HepG2 (cell line): ENCODE results near the gene RELL1. TPM values are rescaled to one million over a fixed set of nuclear protein-coding genes. Genes with fewer than 3 reads are reported as not detected.

Experiments
- ATF4 ChIP-seq, 2 experiments: fragments of 450-650 bp in 1 of 2; sonication (generic) in 1 of 2; formaldehyde crosslinking; IDR thresholded peaks; 2 replicates each; pipeline versions ENCODE4 v1.5.0 to v1.8.0; 2020 to 2022; ENCODE audit warnings: mild to moderate bottlenecking in 1 of 2, missing genetic modification reagents in 1 of 2
- CHD4 ChIP-seq: fragments of 200-600 bp; sonication (generic); IDR thresholded peaks from 2 replicates; pipeline ENCODE4 v1.7.0; 2017; ENCODE audit warnings: mild to moderate bottlenecking, low read length, borderline replicate concordance
- CREBL2 ChIP-seq: sonication (generic); formaldehyde crosslinking; IDR thresholded peaks from 2 replicates; pipeline ENCODE4 v1.8.1; 2023; ENCODE audit warnings: missing genetic modification reagents, mild to moderate bottlenecking, borderline replicate concordance
- FOXO1 ChIP-seq: sonication (generic); formaldehyde crosslinking; IDR thresholded peaks from 2 replicates; pipeline ENCODE4 v1.4.0; 2020; ENCODE audit warnings: missing genetic modification reagents
- HNF4A ChIP-seq: sonication (generic); formaldehyde crosslinking; IDR thresholded peaks from 2 replicates; pipeline ENCODE4 v1.4.0; 2020; ENCODE audit warnings: missing genetic modification reagents
- MTF2 ChIP-seq: sonication (generic); formaldehyde crosslinking; IDR thresholded peaks from 2 replicates; pipeline ENCODE4 v1.5.0; 2020; ENCODE audit warnings: missing genetic modification reagents, borderline replicate concordance
- NCOA2 ChIP-seq: sonication (generic); formaldehyde crosslinking; IDR thresholded peaks from 2 replicates; pipeline ENCODE4 v1.8.0; 2022; ENCODE audit warnings: inconsistent platforms
- NFKBIZ ChIP-seq: IDR thresholded peaks from 2 replicates; pipeline ENCODE4 v1.6.1; 2018; ENCODE audit warnings: missing genetic modification reagents, missing compliant biosample characterization
- NONO ChIP-seq, 2 experiments: fragments of 450-650 bp in 1 of 2; sonication (generic) in 1 of 2; formaldehyde crosslinking in 1 of 2; IDR thresholded peaks in 1 of 2; conservative IDR thresholded peaks in 1 of 2; 2 replicates each; pipeline versions ENCODE4 v1.6.1 to v1.8.0; 2017 to 2022; ENCODE audit warnings: mild to moderate bottlenecking in 1 of 2, missing genetic modification reagents in 1 of 2, moderate library complexity in 1 of 2
- NR2F2 ChIP-seq: IDR thresholded peaks from 2 replicates; pipeline ENCODE4 v1.6.1; 2012; ENCODE audit warnings: low read depth, inconsistent platforms, borderline replicate concordance
- PHF21A ChIP-seq: sonication (generic); formaldehyde crosslinking; IDR thresholded peaks from 2 replicates; pipeline ENCODE4 v1.5.0; 2020; ENCODE audit warnings: mild to moderate bottlenecking, missing genetic modification reagents
- PITX1 ChIP-seq: sonication (generic); formaldehyde crosslinking; IDR thresholded peaks from 2 replicates; pipeline ENCODE4 v1.5.1; 2020; ENCODE audit warnings: mild to moderate bottlenecking, missing genetic modification reagents
- RARA ChIP-seq: IDR thresholded peaks from 2 replicates; pipeline ENCODE4 v1.6.1; 2016; ENCODE audit warnings: missing genetic modification reagents, missing compliant biosample characterization
- RXRA ChIP-seq: sonication (generic); formaldehyde crosslinking; IDR thresholded peaks from 2 replicates; pipeline ENCODE4 v1.5.1; 2020; ENCODE audit warnings: missing genetic modification reagents
- SAP130 ChIP-seq: IDR thresholded peaks from 2 replicates; pipeline ENCODE4 v1.6.1; 2016; ENCODE audit warnings: low read depth
- STAT5B ChIP-seq: sonication (generic); formaldehyde crosslinking; IDR thresholded peaks from 2 replicates; pipeline ENCODE4 v1.4.0; 2020; ENCODE audit warnings: missing genetic modification reagents
- ZBTB14 ChIP-seq: sonication (generic); formaldehyde crosslinking; IDR thresholded peaks from 2 replicates; pipeline ENCODE4 v1.4.0; 2020; ENCODE audit warnings: missing genetic modification reagents
- ZBTB3 ChIP-seq: sonication (generic); formaldehyde crosslinking; IDR thresholded peaks from 2 replicates; pipeline ENCODE4 v1.4.0; 2020; ENCODE audit warnings: low read depth, mild to moderate bottlenecking, moderate library complexity, missing genetic modification reagents, borderline replicate concordance
- ZFP91 ChIP-seq: sonication (generic); formaldehyde crosslinking; IDR thresholded peaks from 2 replicates; pipeline ENCODE4 v1.9.0; 2022; ENCODE audit warnings: missing genetic modification reagents, mild to moderate bottlenecking, borderline replicate concordance
- ZKSCAN8 ChIP-seq: IDR thresholded peaks from 2 replicates; pipeline ENCODE4 v1.6.1; 2016; ENCODE audit warnings: borderline replicate concordance, missing genetic modification reagents, missing compliant biosample characterization
- ZMYM3 ChIP-seq: sonication (generic); formaldehyde crosslinking; IDR thresholded peaks from 2 replicates; pipeline ENCODE4 v1.5.1; 2020; ENCODE audit warnings: mild to moderate bottlenecking, missing genetic modification reagents
- ZNF230 ChIP-seq: sonication (generic); formaldehyde crosslinking; IDR thresholded peaks from 2 replicates; pipeline ENCODE4 v1.4.0; 2020; ENCODE audit warnings: mild to moderate bottlenecking, missing genetic modification reagents
- ZNF274 ChIP-seq: sonication (generic); formaldehyde crosslinking; IDR thresholded peaks from 2 replicates; pipeline ENCODE4 v1.5.1; 2020; ENCODE audit warnings: mild to moderate bottlenecking, missing genetic modification reagents
- ZNF280D ChIP-seq: sonication (generic); formaldehyde crosslinking; IDR thresholded peaks from 2 replicates; pipeline ENCODE4 v1.5.1; 2020; ENCODE audit warnings: mild to moderate bottlenecking, missing genetic modification reagents
- polyA plus RNA-seq, 8 experiments: library from polyadenylated mRNA; depleted of rRNA in 3 of 8; stranded (reverse) in 7 of 8; unstranded in 1 of 8; fragments of >200 nt; fragmentation: Illumina TruSeq in 4 of 8; extraction: Trizol in 4 of 8; gene quantifications; 2 replicates each; pipeline versions ENCODE4 v1.2.1 to v1.2.3, GENCODE V29; 2011 to 2016; ENCODE audit warnings: low read depth in 4 of 8, missing spikeins in 1 of 8, mixed read lengths in 1 of 8; ENCODE audit not compliant: insufficient read depth in 1 of 8
- total RNA-seq, 5 experiments: library from RNA; depleted of rRNA; stranded (reverse); fragments of >200 nt; fragmentation: Illumina TruSeq; extraction: Trizol; gene quantifications; 2 replicates each; pipeline ENCODE4 v1.2.3, GENCODE V29; 2016; ENCODE audit warnings: low read depth in 1 of 5

The RELL1 gene
- total and polyA plus RNA-seq, 2 of the 13 experiments (the other 11 are each of a cell fraction or from before 2014, with no cell fraction given): 8.4 to 58.4 TPM

GRCh38 chr4:37733240-37733867 lies 47.2 kb upstream of the RELL1 start (continued):
- TF ChIP-seq HNF4A (peak; percentile 90), RXRA (CRISPR knock-in tag) (peak; percentile 59; the same call in 1 of the 2 replicates), NR2F2 (peak; percentile 91), ATF4 (CRISPR knock-in tag; IDR thresholded peaks at IDR 0.05) (no peak), CREBL2 (CRISPR knock-in tag) (no peak), ZBTB3 (CRISPR knock-in tag) (0 out of 2 replicates have a peak, but pooled peaks have one; percentile 55), SAP130 (CRISPR knock-in tag) (peak; percentile 69), ZMYM3 (peak; percentile 78), ZNF280D (CRISPR knock-in tag) (no peak), NONO (IDR thresholded peaks at IDR 0.05) (no peak), NONO (CRISPR knock-in tag; conservative IDR thresholded peaks at IDR 0.05) (no peak), NFKBIZ (CRISPR knock-in tag) (0 out of 2 replicates have a peak, but pooled peaks have one; percentile 23), RARA (peak; percentile 83), STAT5B (no peak), ZKSCAN8 (CRISPR knock-in tag) (peak; percentile 78; the same call in 1 of the 2 replicates), NCOA2 (CRISPR knock-in tag) (peak; percentile 88), FOXO1 (CRISPR knock-in tag) (peak; percentile 42; the same call in 1 of the 2 replicates), ZBTB14 (CRISPR knock-in tag) (no peak), PHF21A (CRISPR knock-in tag) (peak; percentile 65), CHD4 (no peak), ZNF230 (CRISPR knock-in tag) (no peak), ZFP91 (CRISPR knock-in tag) (no peak), PITX1 (CRISPR knock-in tag) (peak; percentile 69; the same call in 1 of the 2 replicates), MTF2 (CRISPR knock-in tag) (no peak), ZNF274 (CRISPR knock-in tag) (no peak)
